Neural cell (in vitro differentiated cells): ENCODE results near the gene OR5AR1. TPM values are rescaled to one million over a fixed set of nuclear protein-coding genes. Genes with fewer than 3 reads are reported as not detected.

Experiments
- H2AFZ ChIP-seq: fragments of 200-600, 300-800 bp; sonication (generic), shearing (Covaris generic); 2 replicates; pipeline ENCODE4 v1.6.0; 2014; ENCODE audit warnings: low read depth, mild to moderate bottlenecking, antibody characterized with exemption, low read length, moderate library complexity
- H3F3A ChIP-seq: fragments of 200-600 bp; shearing (Covaris generic); 2 replicates; pipeline ENCODE4 v1.6.1; 2016; ENCODE audit warnings: mild to moderate bottlenecking, moderate library complexity, mixed read lengths, antibody characterized with exemption, low read length; ENCODE audit not compliant: insufficient read depth, poor library complexity, severe bottlenecking
- H3K27ac ChIP-seq: fragments of 200-600, 300-800 bp; sonication (generic), shearing (Covaris generic); 2 replicates; pipeline ENCODE4 v1.5.1; 2014; ENCODE audit warnings: mild to moderate bottlenecking, low read length, moderate library complexity
- H3K27me3 ChIP-seq: fragments of 300-800, 200-600 bp; sonication (generic), shearing (Covaris generic); 2 replicates; pipeline ENCODE4 v1.6.0; 2014; ENCODE audit warnings: mild to moderate bottlenecking, low read depth, low read length, moderate library complexity; ENCODE audit not compliant: insufficient read depth
- H3K36me3 ChIP-seq: fragments of 300-800, 200-600 bp; sonication (generic), shearing (Covaris generic); 2 replicates; pipeline ENCODE4 v1.5.1; 2014; ENCODE audit warnings: mild to moderate bottlenecking, antibody characterized with exemption, low read length, moderate library complexity; ENCODE audit not compliant: insufficient read depth
- H3K4me2 ChIP-seq: fragments of 300-800, 200-600 bp; sonication (generic), shearing (Covaris generic); 2 replicates; pipeline ENCODE4 v1.6.0; 2014; ENCODE audit warnings: mild to moderate bottlenecking, low read length
- H3K4me3 ChIP-seq: fragments of 300-800, 200-600 bp; sonication (generic), shearing (Covaris generic); 2 replicates; pipeline ENCODE4 v1.5.1; 2014; ENCODE audit warnings: mild to moderate bottlenecking, low read length, moderate library complexity
- H3K79me2 ChIP-seq: fragments of 200-600 bp; shearing (Covaris generic); replicated peaks from 2 replicates; pipeline ENCODE4 v1.6.0; 2014; ENCODE audit warnings: mild to moderate bottlenecking, low read length, moderate library complexity; ENCODE audit not compliant: insufficient read depth
- H3K9ac ChIP-seq: fragments of 300-800, 200-600 bp; sonication (generic), shearing (Covaris generic); 2 replicates; pipeline ENCODE4 v1.6.1; 2016; ENCODE audit warnings: mild to moderate bottlenecking, low read length, mixed read lengths
- H3K9me2 ChIP-seq: fragments of 200-600 bp; shearing (Covaris generic); 2 replicates; pipeline ENCODE4 v1.6.1; 2016; ENCODE audit warnings: mild to moderate bottlenecking, low read length, mixed read lengths; ENCODE audit not compliant: insufficient read depth
- H3K9me3 ChIP-seq: fragments of 200-600, 300-800 bp; sonication (generic), shearing (Covaris generic); 2 replicates; pipeline ENCODE4 v1.6.1; 2016; ENCODE audit warnings: mild to moderate bottlenecking, mixed run types, low read length, moderate library complexity, mixed read lengths
- H4K20me1 ChIP-seq: fragments of 200-600 bp; shearing (Covaris generic); 2 replicates; pipeline ENCODE4 v1.6.1; 2016; ENCODE audit warnings: mild to moderate bottlenecking, mixed run types; ENCODE audit not compliant: insufficient read depth
- CTCF ChIP-seq: fragments of 450-650 bp; IDR thresholded peaks from 2 replicates; pipeline ENCODE4 v1.5.1; 2014; ENCODE audit warnings: antibody characterized with exemption, mild to moderate bottlenecking, moderate library complexity; ENCODE audit not compliant: poor library complexity, severe bottlenecking
- EP300 ChIP-seq: fragments of 450-650 bp; conservative IDR thresholded peaks from 2 replicates; pipeline ENCODE4 v1.6.1; 2014; ENCODE audit warnings: antibody characterized with exemption, mild to moderate bottlenecking, moderate library complexity; ENCODE audit not compliant: poor library complexity, severe bottlenecking
- EZH2 ChIP-seq: fragments of 200-600, 300-800 bp; shearing (Covaris generic), sonication (generic); IDR thresholded peaks from 2 replicates; pipeline ENCODE4 v1.6.1; 2014; ENCODE audit warnings: antibody characterized with exemption, low read length, borderline replicate concordance, mild to moderate bottlenecking; ENCODE audit not compliant: insufficient read depth, poor library complexity, severe bottlenecking
- MXI1 ChIP-seq: fragments of 450-650 bp; conservative IDR thresholded peaks from 2 replicates; pipeline ENCODE4 v1.6.1; 2014; ENCODE audit warnings: antibody characterized with exemption, mild to moderate bottlenecking; ENCODE audit not compliant: poor library complexity, severe bottlenecking
- POLR2AphosphoS5 ChIP-seq: IDR thresholded peaks from 2 replicates; pipeline ENCODE4 v1.6.1; 2012
- RAD21 ChIP-seq: fragments of 450-650 bp; conservative IDR thresholded peaks from 2 replicates; pipeline ENCODE4 v1.6.1; 2014; ENCODE audit warnings: antibody characterized with exemption, mild to moderate bottlenecking, moderate library complexity
- SMC3 ChIP-seq: fragments of 450-650 bp; conservative IDR thresholded peaks from 2 replicates; pipeline ENCODE4 v1.6.1; 2014; ENCODE audit warnings: antibody characterized with exemption, mild to moderate bottlenecking, moderate library complexity; ENCODE audit not compliant: poor library complexity
- TAF1 ChIP-seq: IDR thresholded peaks from 2 replicates; pipeline ENCODE4 v1.6.1; 2012; ENCODE audit warnings: low read depth
- polyA plus RNA-seq: library from polyadenylated mRNA; depleted of rRNA; stranded (reverse); fragments of >200 nt; gene quantifications from 2 replicates; pipeline ENCODE4 v1.2.3, GENCODE V29; 2014
- TF ChIP-seq, protein P1 (sequence below): IDR thresholded peaks from 2 replicates; pipeline ENCODE4 v1.6.1; 2012; ENCODE audit warnings: borderline replicate concordance

Gene OR5AR1
- polyA plus RNA-seq, 1 donor from 2014 or later, result not detected

GRCh38 chr11:56642339-56642738 is 21.1 kb upstream of the OR5AR1 start, which contains the start of gene OR5AP2:
Gene OR5AP2 (minus strand): TSS chr11:56642439. CDS start chr11:56642439, 0 bp downstream.
- Histone ChIP-seq H3K27ac (no peak within 1 kb of the TSS), H3K9me2 (no peaks in the 10 kb centered on the region)

GRCh38 chr11:56659755-56660154 is 3.7 kb upstream of the OR5AR1 start:
- TF ChIP-seq CTCF, result no peak
- TF ChIP-seq MXI1, result no peak
- TF ChIP-seq, protein P1, sequence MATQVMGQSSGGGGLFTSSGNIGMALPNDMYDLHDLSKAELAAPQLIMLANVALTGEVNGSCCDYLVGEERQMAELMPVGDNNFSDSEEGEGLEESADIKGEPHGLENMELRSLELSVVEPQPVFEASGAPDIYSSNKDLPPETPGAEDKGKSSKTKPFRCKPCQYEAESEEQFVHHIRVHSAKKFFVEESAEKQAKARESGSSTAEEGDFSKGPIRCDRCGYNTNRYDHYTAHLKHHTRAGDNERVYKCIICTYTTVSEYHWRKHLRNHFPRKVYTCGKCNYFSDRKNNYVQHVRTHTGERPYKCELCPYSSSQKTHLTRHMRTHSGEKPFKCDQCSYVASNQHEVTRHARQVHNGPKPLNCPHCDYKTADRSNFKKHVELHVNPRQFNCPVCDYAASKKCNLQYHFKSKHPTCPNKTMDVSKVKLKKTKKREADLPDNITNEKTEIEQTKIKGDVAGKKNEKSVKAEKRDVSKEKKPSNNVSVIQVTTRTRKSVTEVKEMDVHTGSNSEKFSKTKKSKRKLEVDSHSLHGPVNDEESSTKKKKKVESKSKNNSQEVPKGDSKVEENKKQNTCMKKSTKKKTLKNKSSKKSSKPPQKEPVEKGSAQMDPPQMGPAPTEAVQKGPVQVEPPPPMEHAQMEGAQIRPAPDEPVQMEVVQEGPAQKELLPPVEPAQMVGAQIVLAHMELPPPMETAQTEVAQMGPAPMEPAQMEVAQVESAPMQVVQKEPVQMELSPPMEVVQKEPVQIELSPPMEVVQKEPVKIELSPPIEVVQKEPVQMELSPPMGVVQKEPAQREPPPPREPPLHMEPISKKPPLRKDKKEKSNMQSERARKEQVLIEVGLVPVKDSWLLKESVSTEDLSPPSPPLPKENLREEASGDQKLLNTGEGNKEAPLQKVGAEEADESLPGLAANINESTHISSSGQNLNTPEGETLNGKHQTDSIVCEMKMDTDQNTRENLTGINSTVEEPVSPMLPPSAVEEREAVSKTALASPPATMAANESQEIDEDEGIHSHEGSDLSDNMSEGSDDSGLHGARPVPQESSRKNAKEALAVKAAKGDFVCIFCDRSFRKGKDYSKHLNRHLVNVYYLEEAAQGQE, result no peak
- no peak for TF ChIP-seq TAF1
- no peak for TF ChIP-seq EZH2
- no peak for TF ChIP-seq EP300
- TF ChIP-seq SMC3, result no peak
- no peak for TF ChIP-seq RAD21
- TF ChIP-seq POLR2AphosphoS5, result no peak
- Histone ChIP-seq H3K4me2 (no peak overlapping the region), H3K27ac (no peak overlapping the region), H4K20me1 (no peaks in the 10 kb centered on the region), H3K9me3 (no peaks in the 10 kb centered on the region), H3F3A (no peaks in the 10 kb centered on the region), H3K4me3 (no peak overlapping the region), H3K36me3 (no peaks in the 10 kb centered on the region), H3K27me3 (no peaks in the 10 kb centered on the region), H3K9ac (no peak overlapping the region), H3K9me2 (no peaks in the 10 kb centered on the region), H3K79me2 (no peaks in the 10 kb centered on the region), H2AFZ (no peak overlapping the region)

More at GRCh38 chr11:56642339-56642738, 21.1 kb upstream of the OR5AR1 start, which contains the start of gene OR5AP2:
- H3K36me3 ChIP-seq, result no peaks in the 10 kb centered on the region
- no peaks in the 10 kb centered on the region for H4K20me1 ChIP-seq
- H3K4me3 ChIP-seq, result no peak within 1 kb of the TSS
- H3K79me2 ChIP-seq, result no peaks in the 10 kb centered on the region
- no peaks in the 10 kb centered on the region for H3K9me3 ChIP-seq
- no peak within 1 kb of the TSS for H3K9ac ChIP-seq
- no peak for TF ChIP-seq POLR2AphosphoS5
- TF ChIP-seq RAD21, result no peak
- TF ChIP-seq SMC3, result no peak
- TF ChIP-seq, protein P1, result no peak
- no peak for TF ChIP-seq EZH2
- no peak for TF ChIP-seq EP300
- no peak for TF ChIP-seq TAF1
- TF ChIP-seq CTCF, result no peak
- TF ChIP-seq MXI1, result no peak
- no peaks in the 10 kb centered on the region for H3K27me3 ChIP-seq
- no peak within 1 kb of the TSS for H3K4me2 ChIP-seq
- H3F3A ChIP-seq, result no peaks in the 10 kb centered on the region
- H2AFZ ChIP-seq, result no peak within 1 kb of the TSS
